C1 segment of cervical spinal cord (tissue), 14 donors: ENCODE measurements around the gene ATP13A4.

Source experiments
- DNase-seq, 14 donors: peaks; one replicate each; lab custom pipeline; 2025; lab: John Stamatoyannopoulos, UW

The ATP13A4 gene

GRCh38 chr3:193554811-193555210, at the start of gene ATP13A4:
Gene ATP13A4, minus strand, starts transcription at chr3:193554895. Its CDS starts 96 bp downstream, at chr3:193554799.
- peak in 5 of 14 donors; percentile 7 to 66 (median 50) for DNase-seq

DNA sequence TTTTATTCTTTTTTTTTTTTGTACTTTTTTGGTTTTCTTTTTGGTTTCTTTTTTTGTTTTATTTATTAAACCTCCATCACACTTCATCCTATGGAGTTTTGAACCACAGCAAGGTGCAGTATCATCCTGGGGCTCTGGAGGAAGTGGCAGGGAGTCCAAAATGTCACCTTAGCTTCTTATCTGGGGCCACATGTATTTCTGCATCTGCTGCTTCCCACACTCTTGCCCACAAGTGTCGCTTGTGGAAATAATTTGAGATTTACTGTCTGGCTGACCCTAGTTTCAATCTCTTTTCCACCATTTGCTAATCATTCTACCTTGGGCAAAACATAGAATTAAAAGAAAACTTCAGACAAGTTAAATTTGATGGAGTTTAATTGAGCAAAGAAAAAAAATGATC, 44.7 kb upstream of the ATP13A4 start:
- DNase-seq, result no peak

GRCh38 chr3:193598202-193598601, 43.5 kb upstream of the ATP13A4 start:
- DNase-seq, result no peak

- no peak for DNase-seq
These were observed 41.3 kb upstream of the ATP13A4 start for GRCh38 chr3:193595939-193596487.

GRCh38 chr3:193594946-193595689, 40.4 kb upstream of the ATP13A4 start:
- DNase-seq, result no peak

DNA sequence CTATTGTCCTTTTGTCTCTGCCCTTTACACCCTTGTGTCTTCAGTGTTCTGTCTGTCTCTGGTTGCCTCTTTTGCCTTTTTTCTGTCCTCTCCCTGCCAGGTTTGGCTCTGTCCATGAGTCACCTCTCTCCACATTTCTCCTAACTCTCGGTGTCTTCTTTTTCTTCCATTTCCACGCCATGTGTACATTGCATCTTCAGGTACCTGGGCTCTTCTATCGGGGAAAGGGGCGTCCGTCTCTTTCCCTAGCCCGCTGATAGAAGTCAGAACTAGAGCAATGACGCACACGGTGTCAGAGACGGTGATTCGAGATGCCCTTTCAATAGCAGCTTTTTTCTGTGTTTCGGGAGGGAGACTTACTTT, 39.0 kb upstream of the ATP13A4 start:
- peak in 4 of 14 donors; percentile 30 to 51 (median 43) for DNase-seq

GRCh38 chr3:193592841-193593667, 38.4 kb upstream of the ATP13A4 start, which contains the start of gene OPA1:
Gene OPA1, plus strand, starts transcription at chr3:193593208. Its CDS starts 170 bp downstream, at chr3:193593378.
- peak; percentile 71 to 98 (median 94) for DNase-seq

GRCh38 chr3:193590088-193590856, 35.6 kb upstream of the ATP13A4 start:
- no peak for DNase-seq

- DNase-seq, result no peak
These were observed 34.9 kb upstream of the ATP13A4 start for GRCh38 chr3:193589616-193590015.

DNA sequence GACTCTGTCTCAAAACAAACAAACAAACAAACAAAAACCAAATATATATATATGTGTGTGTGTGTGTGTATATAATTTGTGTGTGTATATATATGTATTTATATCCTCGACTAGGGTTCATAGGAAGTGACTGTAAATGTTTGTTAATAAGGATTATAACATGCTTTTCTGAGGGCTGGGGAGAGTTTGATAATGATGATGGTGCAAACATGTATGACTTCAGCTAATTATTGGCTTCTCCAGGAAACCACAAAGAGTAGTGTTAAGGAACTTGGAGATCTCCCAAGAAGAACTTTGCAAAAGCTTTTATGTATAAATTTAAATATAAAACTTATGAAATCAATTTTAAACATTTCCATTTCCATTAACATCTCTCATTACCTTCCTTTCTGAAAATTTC, 34.4 kb upstream of the ATP13A4 start:
- no peak for DNase-seq

GRCh38 chr3:193586526-193586925, 31.8 kb upstream of the ATP13A4 start:
- no peak for DNase-seq

DNA sequence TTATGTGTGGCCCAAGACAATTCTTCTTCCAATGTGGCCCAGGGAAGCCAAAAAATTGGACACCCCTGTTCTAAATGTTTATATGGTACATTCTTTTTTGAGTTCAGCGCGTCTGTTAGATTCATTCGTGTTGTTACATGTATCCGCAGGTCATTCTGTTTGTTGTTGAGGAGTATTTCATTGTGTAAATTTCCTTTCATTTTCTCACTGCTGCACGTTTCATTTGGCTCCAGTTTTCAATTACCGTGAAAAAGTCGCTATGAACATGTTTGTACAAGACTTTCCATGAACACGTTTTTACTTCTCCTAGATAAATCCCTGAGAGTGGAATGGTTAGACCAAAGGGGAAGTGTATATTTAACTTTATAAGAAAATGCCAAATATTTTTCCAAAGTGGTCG, 30.8 kb upstream of the ATP13A4 start:
- no peak for DNase-seq

DNA sequence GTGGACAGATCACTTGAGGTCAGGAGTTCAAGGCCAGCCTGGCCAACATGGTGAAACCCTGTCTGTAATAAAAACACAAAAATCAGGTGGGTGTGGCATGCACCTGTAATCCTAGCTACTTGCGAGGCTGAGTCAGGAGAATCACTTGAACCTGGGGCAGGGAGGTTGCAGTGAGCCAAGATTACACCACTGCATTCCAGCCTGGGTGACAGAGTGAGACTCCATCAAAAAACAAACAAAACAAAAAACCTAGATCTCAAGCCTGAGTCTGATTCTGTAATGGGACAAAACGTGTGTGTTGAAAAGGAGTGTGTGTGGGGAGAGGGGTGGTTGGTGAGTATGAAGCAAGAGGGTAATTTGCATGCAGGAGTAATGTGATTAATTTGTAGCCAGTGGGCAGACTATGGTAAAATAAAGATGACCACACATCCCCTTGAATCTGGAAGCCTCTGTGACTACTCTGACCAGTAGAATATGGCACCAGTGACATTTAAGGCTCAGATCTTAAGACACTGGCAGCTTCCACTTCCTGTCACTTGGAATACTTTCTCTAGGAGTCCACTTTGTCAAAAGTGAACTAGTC, 19.9 kb upstream of the ATP13A4 start:
- DNase-seq, result no peak

DNA sequence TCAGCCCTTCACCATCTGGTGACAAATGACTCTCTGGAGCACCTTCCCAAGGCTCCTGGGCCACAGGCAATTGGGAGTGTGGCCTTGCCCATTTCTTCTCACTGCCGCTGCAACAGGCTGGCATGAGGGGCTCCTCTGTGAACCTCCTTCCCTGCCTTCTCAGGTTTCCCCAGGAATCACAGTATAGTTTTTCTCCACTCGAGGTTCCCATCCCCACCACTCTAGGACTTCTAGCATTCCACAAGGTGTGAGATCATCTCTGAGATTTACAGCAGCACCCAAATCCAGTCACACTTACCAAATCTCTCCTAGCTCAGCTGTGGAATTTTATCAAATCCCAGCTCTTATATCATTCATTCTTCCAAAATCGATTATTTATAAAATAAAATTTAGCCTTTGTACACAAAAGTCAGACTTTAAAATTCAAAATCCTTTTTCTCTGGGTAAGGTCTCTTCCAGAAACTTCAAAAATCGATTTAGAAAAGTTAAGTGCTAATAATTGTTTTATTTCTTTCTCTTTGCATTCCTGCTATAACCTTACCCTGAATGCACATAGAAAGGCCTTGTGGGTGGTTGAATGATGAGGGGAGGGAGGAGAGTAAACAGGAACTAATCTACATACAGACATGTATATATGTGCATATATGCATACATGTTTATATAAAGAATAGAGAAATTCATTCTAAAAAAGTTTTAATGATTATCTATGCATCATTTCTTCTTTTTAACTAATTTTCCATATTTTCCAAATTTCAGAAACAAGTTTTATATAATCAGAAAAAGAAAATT, 18.9 kb upstream of the ATP13A4 start:
- DNase-seq, result no peak

GRCh38 chr3:193572426-193572908, 17.8 kb upstream of the ATP13A4 start:
- DNase-seq, result peak in 10 of 14 donors; percentile 7 to 53 (median 32)

DNA sequence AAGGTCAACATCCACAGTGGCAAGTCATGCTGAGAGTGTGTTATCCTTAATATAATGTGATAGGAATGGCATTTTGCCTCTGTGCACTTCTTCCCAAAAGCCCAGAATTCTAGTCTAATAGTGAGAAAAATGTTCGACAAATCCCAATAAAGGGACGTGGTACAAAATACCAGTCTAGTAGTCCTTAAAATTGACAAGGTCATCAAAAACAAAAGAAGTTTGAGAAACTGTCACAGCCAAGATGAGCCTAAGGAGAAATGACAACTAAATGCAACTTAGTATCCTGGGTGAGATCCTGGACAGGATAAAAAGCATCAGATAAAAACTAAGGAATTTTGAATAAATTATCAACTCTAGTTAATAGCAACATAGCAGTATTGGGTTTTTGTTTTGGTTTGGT, 14.4 kb upstream of the ATP13A4 start:
- no peak for DNase-seq

DNA sequence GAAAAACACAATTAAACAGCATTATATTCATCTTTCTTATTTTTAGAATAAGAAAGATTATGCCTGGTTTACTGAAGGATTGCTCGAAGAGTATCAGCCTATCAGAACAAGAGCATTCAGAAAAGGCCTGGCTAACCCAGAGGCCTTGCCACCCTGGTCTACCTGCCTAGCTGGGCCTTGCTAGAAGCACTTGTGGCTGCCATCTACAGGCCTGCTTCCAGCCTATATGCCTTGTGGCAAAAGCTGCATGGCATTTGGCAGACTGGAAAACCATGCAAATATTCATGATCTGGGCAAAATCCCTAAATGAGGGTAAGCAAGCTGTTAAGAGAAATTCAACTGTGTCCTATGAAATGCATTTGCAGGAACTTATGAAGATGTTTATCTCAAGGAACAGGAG, 9.3 kb upstream of the ATP13A4 start:
- DNase-seq, result no peak

DNA sequence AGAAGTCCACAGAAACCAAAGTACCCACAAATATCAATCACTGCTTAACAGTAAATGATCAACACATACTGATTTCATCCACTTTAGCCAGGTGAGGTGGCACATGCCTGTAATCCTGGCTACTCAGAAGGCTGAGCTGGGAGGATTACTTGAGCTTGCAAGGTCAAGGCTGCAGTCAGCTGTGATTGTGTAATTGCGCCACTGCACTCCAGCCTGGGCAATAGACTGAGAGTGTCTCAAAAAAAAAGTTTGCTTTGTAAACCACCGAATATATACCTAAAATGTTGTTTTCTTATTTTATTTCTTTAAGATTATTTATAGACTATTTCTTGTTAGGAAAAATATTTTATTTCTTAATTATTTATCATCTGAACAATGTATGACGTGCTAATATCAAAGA, 8.7 kb upstream of the ATP13A4 start:
- no peak for DNase-seq

DNA sequence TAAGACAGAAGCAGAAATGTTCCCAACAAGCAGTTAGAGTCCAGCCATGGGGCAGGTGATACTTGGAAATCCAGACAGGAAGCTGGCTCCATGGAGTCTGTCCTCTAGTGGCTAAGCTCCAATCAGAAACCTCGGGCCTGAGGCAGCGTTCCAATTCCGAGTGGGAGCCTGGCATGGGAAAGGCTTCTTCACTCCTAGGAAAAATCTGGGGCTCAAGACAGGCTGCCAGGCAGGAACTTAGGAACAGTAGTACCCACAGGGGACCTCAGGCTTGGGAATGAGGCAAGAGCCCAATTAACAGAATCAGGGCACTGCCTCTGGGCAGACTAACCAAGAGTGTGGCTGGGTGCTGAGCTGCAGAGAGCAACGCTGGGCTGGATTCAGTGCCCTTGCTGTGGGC, 6.2 kb upstream of the ATP13A4 start:
- DNase-seq, result peak in 8 of 14 donors; percentile 26 to 92 (median 50)

DNA sequence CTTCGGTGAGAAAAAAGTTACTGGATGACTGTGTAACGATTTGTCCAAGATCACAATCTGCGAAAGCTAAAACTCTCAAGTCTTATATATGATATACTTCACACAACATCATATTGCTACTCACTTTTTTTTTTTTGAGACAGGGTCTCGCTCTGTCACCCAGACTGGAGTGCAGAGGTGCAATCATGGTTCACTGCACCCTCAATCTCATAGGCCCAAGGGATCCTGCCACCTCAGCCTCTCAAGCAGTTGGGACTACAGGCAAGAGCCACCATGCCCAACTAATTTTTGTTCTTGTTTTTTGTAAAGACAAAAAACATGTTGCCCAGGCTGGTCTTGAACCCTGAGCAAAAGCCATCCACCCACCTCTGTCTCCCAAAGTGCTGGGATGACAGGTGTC, 5.4 kb upstream of the ATP13A4 start:
- DNase-seq, result no peak
